ENCODE results near the gene ACER3.
"Not testable (repeated sequence)": the region's sequence is repeated elsewhere in the genome, so short reads cannot be mapped to it uniquely, and the experiment has no call there.

Gene ACER3

GRCh38 chr11:77003963-77004362, 143.2 kb downstream of the ACER3 start:
- DNase-seq = no peak

GRCh38 chr11:77009533-77010160, 148.9 kb downstream of the ACER3 start:
- no peak for DNase-seq

- no peak for DNase-seq
These were observed 154.0 kb downstream of the ACER3 start for GRCh38 chr11:77014669-77015068.

- not testable (repeated sequence) for DNase-seq
These were observed 157.7 kb downstream of the ACER3 start for GRCh38 chr11:77018396-77018924.

- no peak for DNase-seq
These were observed 159.4 kb downstream of the ACER3 start for GRCh38 chr11:77019976-77020595.

GRCh38 chr11:77020734-77021133, 160.0 kb downstream of the ACER3 start:
- no peak for DNase-seq

GRCh38 chr11:77024745-77025144, 164.0 kb downstream of the ACER3 start:
- DNase-seq = no peak

- no peak for DNase-seq
These were observed 165.5 kb downstream of the ACER3 start for GRCh38 chr11:77026221-77026620.

GRCh38 chr11:77026743-77027142, 166.0 kb downstream of the ACER3 start:
- no peak for DNase-seq

GRCh38 chr11:77027275-77027674, 166.6 kb downstream of the ACER3 start:
- no peak for DNase-seq

- DNase-seq = no peak
These were observed 169.1 kb downstream of the ACER3 start for GRCh38 chr11:77029829-77030228.

- no peak for DNase-seq
These were observed 170.2 kb downstream of the ACER3 start for GRCh38 chr11:77030834-77031414.

GRCh38 chr11:77031599-77031998, 170.9 kb downstream of the ACER3 start:
- DNase-seq = no peak

GRCh38 chr11:77035039-77035438, 174.3 kb downstream of the ACER3 start:
- DNase-seq = peak; percentile 49

- no peak for DNase-seq
These were observed 174.9 kb downstream of the ACER3 start for GRCh38 chr11:77035580-77035979.

GRCh38 chr11:77036398-77036797, 175.7 kb downstream of the ACER3 start:
- DNase-seq = no peak

GRCh38 chr11:77037057-77037456, 176.3 kb downstream of the ACER3 start:
- no peak for DNase-seq

- peak; percentile 64 for DNase-seq
These were observed 177.5 kb downstream of the ACER3 start for GRCh38 chr11:77038029-77038824.

GRCh38 chr11:77038825-77039326, 178.2 kb downstream of the ACER3 start:
- peak; percentile 45 for DNase-seq

- no peak for DNase-seq
These were observed 179.0 kb downstream of the ACER3 start for GRCh38 chr11:77039491-77040400.

GRCh38 chr11:77040401-77040777, 179.7 kb downstream of the ACER3 start:
- no peak for DNase-seq

- DNase-seq = no peak
These were observed 180.2 kb downstream of the ACER3 start for GRCh38 chr11:77040889-77041288.
